Measurements from ENCODE around the gene KRTAP5-7.

Gene KRTAP5-7

DNA sequence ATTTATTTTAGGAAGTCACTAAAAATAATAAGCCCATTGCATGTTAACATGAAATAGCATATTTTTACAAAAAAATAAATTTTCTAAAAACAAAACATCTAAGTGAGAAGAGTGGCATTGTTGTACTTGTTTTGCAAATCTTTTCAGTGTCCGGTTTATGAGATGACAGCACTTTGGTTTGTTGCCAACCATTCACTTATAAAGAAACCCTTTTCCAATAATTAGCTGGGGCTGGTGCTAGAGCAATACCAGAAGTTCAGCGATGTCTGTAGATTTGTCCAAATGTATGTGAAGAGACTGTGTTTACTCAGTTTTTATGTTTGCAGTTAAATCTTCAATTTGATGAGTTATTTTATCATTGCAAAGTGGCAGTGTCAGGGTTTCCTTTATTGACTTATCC lies 22.1 kb upstream of the KRTAP5-7 start:
- Histone ChIP-seq H4K20me1 (ENCODE audit: insufficient read depth, low read length) (no peaks in the 10 kb centered on the region), H3K9me2 (ENCODE audit: low read depth, low read length) (no peaks in the 10 kb centered on the region), H2AFZ (ENCODE audit: low read length) (no peak overlapping the region), H3K4me3 (ENCODE audit: low read depth, low read length, poor library complexity, severe bottlenecking) (no peak overlapping the region), H3K27ac (ENCODE audit: low read depth, low read length, poor library complexity, severe bottlenecking) (no peak overlapping the region), H3K9ac (ENCODE audit: low read length) (no peak overlapping the region), H3K27me3 (ENCODE audit: insufficient read depth, low read length) (no peaks in the 10 kb centered on the region), H3K79me2 (ENCODE audit: insufficient read depth, low read length) (no peaks in the 10 kb centered on the region), H3K36me3 (ENCODE audit: insufficient read depth, low read length) (peaks cover 4% of the 10 kb centered on the region; the same call in 1 of the 2 replicates), H3K4me1 (ENCODE audit: insufficient read depth, low read length, severe bottlenecking) (no peaks in the 10 kb centered on the region), H3K4me2 (ENCODE audit: low read length) (no peak overlapping the region), H3K9me3 (ENCODE audit: low read length) (peaks cover 8% of the 10 kb centered on the region; the same call in 1 of the 2 replicates), H3F3A (ENCODE audit: insufficient read depth, low read length) (no peaks in the 10 kb centered on the region)
- TF ChIP-seq, protein P1, sequence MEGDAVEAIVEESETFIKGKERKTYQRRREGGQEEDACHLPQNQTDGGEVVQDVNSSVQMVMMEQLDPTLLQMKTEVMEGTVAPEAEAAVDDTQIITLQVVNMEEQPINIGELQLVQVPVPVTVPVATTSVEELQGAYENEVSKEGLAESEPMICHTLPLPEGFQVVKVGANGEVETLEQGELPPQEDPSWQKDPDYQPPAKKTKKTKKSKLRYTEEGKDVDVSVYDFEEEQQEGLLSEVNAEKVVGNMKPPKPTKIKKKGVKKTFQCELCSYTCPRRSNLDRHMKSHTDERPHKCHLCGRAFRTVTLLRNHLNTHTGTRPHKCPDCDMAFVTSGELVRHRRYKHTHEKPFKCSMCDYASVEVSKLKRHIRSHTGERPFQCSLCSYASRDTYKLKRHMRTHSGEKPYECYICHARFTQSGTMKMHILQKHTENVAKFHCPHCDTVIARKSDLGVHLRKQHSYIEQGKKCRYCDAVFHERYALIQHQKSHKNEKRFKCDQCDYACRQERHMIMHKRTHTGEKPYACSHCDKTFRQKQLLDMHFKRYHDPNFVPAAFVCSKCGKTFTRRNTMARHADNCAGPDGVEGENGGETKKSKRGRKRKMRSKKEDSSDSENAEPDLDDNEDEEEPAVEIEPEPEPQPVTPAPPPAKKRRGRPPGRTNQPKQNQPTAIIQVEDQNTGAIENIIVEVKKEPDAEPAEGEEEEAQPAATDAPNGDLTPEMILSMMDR (IDR thresholded peaks at IDR 0.05; ENCODE audit: low read length), result no peak
- no peak for TF ChIP-seq EZH2 (IDR thresholded peaks at IDR 0.05; ENCODE audit: borderline replicate concordance, low read length)

DNA sequence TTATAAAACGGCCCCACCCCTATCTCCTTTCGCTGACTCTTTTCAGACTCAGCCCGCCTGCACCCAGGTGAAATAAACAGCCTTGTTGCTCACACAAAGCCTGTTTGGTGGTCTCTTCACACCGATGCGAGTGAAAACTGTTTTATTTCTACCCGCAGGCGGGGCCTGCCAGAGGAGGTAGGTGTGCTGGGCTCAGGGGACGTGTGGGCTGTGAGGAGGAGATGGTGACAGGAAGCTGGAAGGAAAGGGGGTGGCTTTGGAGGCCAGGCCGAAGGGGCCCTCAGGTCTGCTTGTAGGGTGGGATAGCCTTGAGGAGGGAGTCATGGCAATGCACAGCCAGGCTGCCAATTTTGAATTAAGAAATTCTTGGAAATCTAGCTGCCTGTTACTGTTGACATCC lies 21.3 kb upstream of the KRTAP5-7 start:
- no peak for TF ChIP-seq EZH2 (IDR thresholded peaks at IDR 0.05; ENCODE audit: borderline replicate concordance, low read length)
- TF ChIP-seq, protein P1 (IDR thresholded peaks at IDR 0.05; ENCODE audit: low read length), result no peak
- Histone ChIP-seq H3K9ac (ENCODE audit: low read length) (no peak overlapping the region), H4K20me1 (ENCODE audit: insufficient read depth, low read length) (no peaks in the 10 kb centered on the region)

DNA sequence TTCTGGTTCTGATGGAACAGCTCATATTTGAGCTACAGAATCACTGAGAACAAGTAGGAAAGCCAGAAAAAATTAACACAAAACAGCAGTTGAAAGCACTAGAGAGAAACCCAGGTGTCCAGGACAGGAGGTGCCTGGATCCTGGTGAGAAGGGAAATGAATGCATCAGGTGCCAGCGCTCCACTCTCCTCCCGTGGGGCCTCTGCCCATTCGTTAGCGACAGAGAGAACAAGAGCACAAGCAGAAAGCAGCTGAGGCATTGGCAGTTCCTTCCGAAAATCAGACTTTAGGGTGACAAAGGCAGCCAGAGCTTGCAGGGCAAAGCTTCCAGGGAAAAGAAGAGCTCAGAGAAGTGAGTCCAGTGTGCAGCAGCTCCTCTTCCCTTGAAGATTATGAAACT lies 20.0 kb upstream of the KRTAP5-7 start:
- H3K4me3 ChIP-seq (ENCODE audit: low read depth, low read length, poor library complexity, severe bottlenecking), result no peak overlapping the region
- H3K4me1 ChIP-seq (ENCODE audit: insufficient read depth, low read length, severe bottlenecking), result no peaks in the 10 kb centered on the region
- H3K9ac ChIP-seq (ENCODE audit: low read length), result no peak overlapping the region
- peaks cover 8% of the 10 kb centered on the region; the same call in 1 of the 2 replicates for H3K9me3 ChIP-seq (ENCODE audit: low read length)
- no peak overlapping the region for H2AFZ ChIP-seq (ENCODE audit: low read length)
- no peak overlapping the region for H3K4me2 ChIP-seq (ENCODE audit: low read length)
- TF ChIP-seq EZH2 (IDR thresholded peaks at IDR 0.05; ENCODE audit: borderline replicate concordance, low read length), result no peak
- TF ChIP-seq, protein P1 (IDR thresholded peaks at IDR 0.05; ENCODE audit: low read length), result no peak
- no peaks in the 10 kb centered on the region for H3F3A ChIP-seq (ENCODE audit: insufficient read depth, low read length)
- no peaks in the 10 kb centered on the region for H3K79me2 ChIP-seq (ENCODE audit: insufficient read depth, low read length)
- H3K36me3 ChIP-seq (ENCODE audit: insufficient read depth, low read length), result no peaks in the 10 kb centered on the region
- H3K9me2 ChIP-seq (ENCODE audit: low read depth, low read length), result no peaks in the 10 kb centered on the region
- H3K27me3 ChIP-seq (ENCODE audit: insufficient read depth, low read length), result no peaks in the 10 kb centered on the region
- no peaks in the 10 kb centered on the region for H4K20me1 ChIP-seq (ENCODE audit: insufficient read depth, low read length)
- H3K27ac ChIP-seq (ENCODE audit: low read depth, low read length, poor library complexity, severe bottlenecking), result no peak overlapping the region

More for the DNA sequence above, 21.3 kb upstream of the KRTAP5-7 start:
- H3K36me3 ChIP-seq (ENCODE audit: insufficient read depth, low read length), result peaks cover 4% of the 10 kb centered on the region; the same call in 1 of the 2 replicates
- no peaks in the 10 kb centered on the region for H3K79me2 ChIP-seq (ENCODE audit: insufficient read depth, low read length)
- H3F3A ChIP-seq (ENCODE audit: insufficient read depth, low read length), result no peaks in the 10 kb centered on the region
- no peak overlapping the region for H3K4me2 ChIP-seq (ENCODE audit: low read length)
- H2AFZ ChIP-seq (ENCODE audit: low read length), result no peak overlapping the region
- no peaks in the 10 kb centered on the region for H3K27me3 ChIP-seq (ENCODE audit: insufficient read depth, low read length)
- no peaks in the 10 kb centered on the region for H3K4me1 ChIP-seq (ENCODE audit: insufficient read depth, low read length, severe bottlenecking)
- H3K9me3 ChIP-seq (ENCODE audit: low read length), result peaks cover 8% of the 10 kb centered on the region; the same call in 1 of the 2 replicates
- no peak overlapping the region for H3K4me3 ChIP-seq (ENCODE audit: low read depth, low read length, poor library complexity, severe bottlenecking)
- no peak overlapping the region for H3K27ac ChIP-seq (ENCODE audit: low read depth, low read length, poor library complexity, severe bottlenecking)
- no peaks in the 10 kb centered on the region for H3K9me2 ChIP-seq (ENCODE audit: low read depth, low read length)

Data from OCI-LY1 (cell line).